Measurements from ENCODE around the gene ZNF804A. TPM values are rescaled to one million over a fixed set of nuclear protein-coding genes. Genes with fewer than 3 reads are reported as not detected.

The ZNF804A gene
- total and polyA plus RNA-seq, 2 of the 8 experiments (the other 6 are each of a cell fraction or from before 2014, with no cell fraction given), result 0.02 TPM; not detected in 1

GRCh38 chr2:184554736-184555135 is 43.6 kb upstream of the ZNF804A start (continued):
- no peak for TF ChIP-seq SAP30 (IDR thresholded peaks at IDR 0.05; ENCODE audit: insufficient read depth, insufficient replicate concordance, low read length)

Measured in H1 (cell line).